Dermis blood vessel endothelial cell (primary cell): Measurements from ENCODE around the gene CMTM3. TPM values are rescaled to one million over a fixed set of nuclear protein-coding genes. Genes with fewer than 3 reads are reported as not detected.
"Not testable (repeated sequence)": the region's sequence is repeated elsewhere in the genome, so short reads cannot be mapped to it uniquely, and the experiment has no call there.

Experiments used
- DNase-seq: peaks from one replicate; pipeline ENCODE4 v3.0.0; 2010
- total RNA-seq: library from RNA; depleted of rRNA; stranded (reverse); fragments of >200 nt; gene quantifications from 2 replicates; pipeline ENCODE4 v1.2.3, GENCODE V29; 2014

Gene CMTM3, protein sequence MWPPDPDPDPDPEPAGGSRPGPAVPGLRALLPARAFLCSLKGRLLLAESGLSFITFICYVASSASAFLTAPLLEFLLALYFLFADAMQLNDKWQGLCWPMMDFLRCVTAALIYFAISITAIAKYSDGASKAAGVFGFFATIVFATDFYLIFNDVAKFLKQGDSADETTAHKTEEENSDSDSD
- 23.3 and 31.6 TPM in 2 replicates for total RNA-seq

DNA sequence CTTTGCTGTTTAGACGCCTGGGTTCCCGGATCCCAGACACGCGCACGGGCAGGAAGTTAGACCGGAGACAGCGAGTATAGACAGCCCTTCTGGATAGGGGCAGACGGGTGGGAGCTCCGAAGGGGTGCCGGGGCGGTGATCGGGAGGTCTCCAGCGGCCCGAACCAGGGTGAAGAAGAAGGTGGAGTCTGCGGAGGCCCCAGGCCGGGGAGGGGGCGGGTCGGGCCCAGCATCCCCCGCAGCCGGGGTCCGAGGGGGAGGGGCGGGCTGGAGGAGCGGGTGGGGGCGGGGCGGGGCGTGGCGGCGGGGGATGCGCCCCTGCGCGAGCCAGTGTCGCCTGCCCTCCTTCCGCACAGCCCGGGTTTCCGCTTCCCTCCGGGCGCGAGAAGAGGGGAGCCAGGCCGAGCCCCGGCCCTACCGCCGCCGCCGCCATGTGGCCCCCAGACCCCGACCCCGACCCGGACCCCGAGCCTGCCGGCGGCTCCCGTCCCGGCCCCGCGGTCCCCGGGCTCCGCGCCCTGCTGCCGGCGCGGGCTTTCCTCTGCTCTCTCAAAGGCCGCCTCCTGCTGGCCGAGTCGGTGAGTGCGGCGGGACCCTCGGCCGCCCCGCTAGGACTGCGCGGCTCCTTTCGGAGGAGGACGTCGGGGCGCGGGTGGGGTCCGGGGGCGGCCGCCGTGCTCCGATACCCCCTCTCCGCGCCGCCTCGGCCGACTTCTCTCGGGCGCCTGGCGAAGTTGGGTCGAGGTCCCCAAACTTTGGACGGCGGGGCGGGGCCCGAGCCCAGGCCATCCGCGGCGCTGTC, at the start of gene CMTM3:
Gene CMTM3 (plus strand): TSS at position 329 of the 801 bp plus-strand sequence. CDS start 102 bp downstream, at position 431.
- DNase-seq, result peak; percentile 80

GRCh38 chr16:66560107-66560506, 44.4 kb upstream of the CMTM3 start:
- DNase-seq, result no peak

- DNase-seq, result no peak
Measured at GRCh38 chr16:66561381-66562080, 43.0 kb upstream of the CMTM3 start.

DNA sequence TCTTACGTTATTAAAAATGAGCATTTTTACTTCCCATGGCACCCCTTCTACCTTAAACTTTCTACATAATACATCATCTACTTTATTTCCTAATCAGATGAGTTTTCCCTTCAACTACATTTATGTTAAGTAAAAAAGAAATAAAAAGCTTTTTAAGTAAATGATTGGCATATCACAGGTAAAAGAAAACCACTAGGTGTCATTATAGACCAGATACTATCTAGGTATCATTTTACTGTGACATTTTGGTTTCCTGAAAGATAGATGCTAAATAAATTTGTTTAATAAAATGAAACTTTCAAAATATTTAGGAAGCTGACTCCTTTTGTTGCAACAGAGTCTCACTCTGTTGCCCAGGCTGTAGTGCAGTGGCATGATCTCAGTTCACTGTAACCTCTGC, 42.1 kb upstream of the CMTM3 start:
- no peak for DNase-seq

- DNase-seq, result no peak
Measured at GRCh38 chr16:66562986-66563385, 41.5 kb upstream of the CMTM3 start.

- no peak for DNase-seq
Measured at GRCh38 chr16:66563574-66564334, 40.8 kb upstream of the CMTM3 start.

- DNase-seq, result no peak
Measured at GRCh38 chr16:66566051-66566901, 38.2 kb upstream of the CMTM3 start, which contains the start of gene CMTM1. TSS of gene CMTM1 (plus strand) at chr16:66566439. CDS start at chr16:66566514, 75 bp downstream.

DNA sequence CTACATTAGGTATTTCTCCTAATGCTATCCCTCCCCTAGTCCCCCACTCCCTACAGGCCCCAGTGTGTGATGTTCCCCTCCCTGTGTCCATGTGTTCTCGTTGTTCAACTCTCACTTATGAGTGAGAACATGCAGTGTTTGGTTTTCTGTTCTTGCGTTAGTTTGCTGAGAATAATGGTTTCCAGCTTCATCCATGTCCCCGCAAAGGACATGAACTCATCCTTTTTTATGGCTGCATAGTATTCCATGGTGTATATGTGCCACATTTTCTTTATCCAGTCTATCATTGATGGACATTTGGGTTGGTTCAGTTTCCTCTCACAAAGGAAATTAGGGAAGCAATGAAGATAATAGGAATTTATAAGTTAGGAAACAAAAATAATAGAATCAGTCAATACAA, 37.2 kb upstream of the CMTM3 start:
- DNase-seq, result not testable (repeated sequence)

DNA sequence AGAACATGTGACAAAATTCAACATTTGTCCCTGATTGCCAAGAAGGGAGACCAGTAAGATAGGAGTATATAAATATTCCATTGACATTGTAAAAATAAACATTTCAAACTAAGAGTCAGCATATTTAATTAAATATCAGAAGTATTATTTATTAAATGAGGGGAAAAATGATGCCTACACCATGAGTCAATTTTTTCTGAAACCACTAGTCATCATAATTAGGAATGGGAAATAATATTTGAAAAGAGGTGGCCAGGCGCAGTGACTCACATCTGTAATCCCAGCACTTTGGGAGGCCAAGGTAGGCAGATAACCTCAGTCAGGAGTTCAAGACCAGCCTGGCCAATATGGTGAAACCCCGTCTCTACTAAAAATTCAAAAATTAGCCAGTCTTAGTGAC, 36.1 kb upstream of the CMTM3 start:
- DNase-seq, result no peak

DNA sequence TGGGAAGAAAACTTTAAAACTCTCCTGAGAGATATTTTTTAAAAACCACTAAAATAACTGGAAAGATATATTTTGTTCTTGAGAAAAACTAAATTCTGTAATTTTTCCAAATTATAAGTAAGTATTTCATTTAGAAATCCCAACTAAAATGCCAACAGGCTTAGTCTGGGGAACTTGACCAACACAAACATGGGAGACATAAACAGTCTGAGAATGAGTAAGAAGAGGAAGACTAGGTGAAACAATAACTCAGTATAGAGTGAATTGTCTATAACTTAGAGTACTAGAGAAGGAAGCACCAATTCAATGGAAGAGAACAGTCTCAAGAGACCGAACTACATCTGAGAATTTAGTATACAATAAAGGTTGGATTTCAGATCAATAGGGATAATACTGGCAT, 35.4 kb upstream of the CMTM3 start:
- no peak for DNase-seq

- peak; percentile 49 for DNase-seq
Measured at GRCh38 chr16:66569827-66570405, 34.6 kb upstream of the CMTM3 start.

GRCh38 chr16:66572356-66572755, 32.1 kb upstream of the CMTM3 start:
- DNase-seq, result no peak

DNA sequence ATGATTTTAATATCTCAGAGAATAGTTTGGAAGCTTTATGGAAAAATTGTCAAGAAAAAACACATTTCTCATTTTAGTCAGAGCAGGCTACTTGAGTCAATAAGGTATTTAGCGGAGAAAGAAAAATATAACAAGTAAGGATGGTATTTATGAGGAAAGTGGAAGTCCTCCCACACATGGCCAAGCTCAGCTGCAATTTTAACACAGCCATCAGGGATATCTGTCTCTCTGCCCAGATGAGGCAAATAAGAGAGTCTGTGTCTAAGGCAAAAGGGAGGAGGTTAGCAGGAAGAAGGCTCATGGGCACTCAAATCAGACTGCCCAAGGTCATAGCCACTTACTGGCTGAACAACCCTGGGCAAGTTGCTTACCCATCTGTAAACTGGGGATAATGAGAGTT, 30.4 kb upstream of the CMTM3 start:
- no peak for DNase-seq

GRCh38 chr16:66574531-66574930, 30.0 kb upstream of the CMTM3 start:
- no peak for DNase-seq

DNA sequence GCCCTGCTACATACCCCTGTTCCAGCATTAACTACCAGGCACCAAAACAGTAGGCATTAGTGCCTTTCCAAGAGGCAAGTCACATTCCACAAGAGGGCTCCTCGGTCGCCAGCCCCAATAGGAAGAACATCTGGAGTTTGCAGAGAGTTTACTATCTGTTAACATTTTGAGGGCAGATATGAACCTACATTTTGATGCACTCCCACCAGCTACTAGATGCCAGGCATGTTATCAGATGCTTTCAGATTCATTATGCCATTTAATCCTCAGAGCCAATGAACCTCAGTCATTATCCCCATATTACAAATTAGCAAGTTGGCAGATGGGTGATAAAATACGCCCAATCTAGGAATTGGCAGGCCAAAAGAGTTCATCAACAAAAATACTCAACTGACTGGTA, 29.4 kb upstream of the CMTM3 start:
- no peak for DNase-seq

DNA sequence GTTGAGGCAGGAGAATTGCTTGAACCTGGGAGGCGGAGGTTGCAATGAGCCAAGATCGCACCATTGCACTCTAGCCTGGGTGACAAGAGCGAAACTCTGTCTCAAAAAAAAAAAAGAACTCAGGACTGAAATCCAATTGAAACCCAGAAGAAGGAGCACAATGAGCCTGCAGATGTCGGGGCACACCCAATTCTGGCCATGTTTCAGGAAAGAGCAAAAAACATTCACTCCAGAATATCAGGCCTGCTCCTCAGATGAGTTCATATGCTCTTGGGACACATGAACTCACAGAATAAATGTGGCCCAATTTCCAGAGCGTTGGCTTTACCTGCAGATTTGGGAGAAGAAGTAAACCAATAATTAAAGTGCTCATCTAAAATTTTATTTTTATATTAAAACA, 28.2 kb upstream of the CMTM3 start:
- DNase-seq, result no peak

- peak; percentile 46 for DNase-seq
Measured at GRCh38 chr16:66578651-66579531, 25.6 kb upstream of the CMTM3 start, which contains the start of gene CMTM2. TSS of gene CMTM2 (plus strand) at chr16:66579463. CDS start at chr16:66579608, 145 bp downstream.

DNA sequence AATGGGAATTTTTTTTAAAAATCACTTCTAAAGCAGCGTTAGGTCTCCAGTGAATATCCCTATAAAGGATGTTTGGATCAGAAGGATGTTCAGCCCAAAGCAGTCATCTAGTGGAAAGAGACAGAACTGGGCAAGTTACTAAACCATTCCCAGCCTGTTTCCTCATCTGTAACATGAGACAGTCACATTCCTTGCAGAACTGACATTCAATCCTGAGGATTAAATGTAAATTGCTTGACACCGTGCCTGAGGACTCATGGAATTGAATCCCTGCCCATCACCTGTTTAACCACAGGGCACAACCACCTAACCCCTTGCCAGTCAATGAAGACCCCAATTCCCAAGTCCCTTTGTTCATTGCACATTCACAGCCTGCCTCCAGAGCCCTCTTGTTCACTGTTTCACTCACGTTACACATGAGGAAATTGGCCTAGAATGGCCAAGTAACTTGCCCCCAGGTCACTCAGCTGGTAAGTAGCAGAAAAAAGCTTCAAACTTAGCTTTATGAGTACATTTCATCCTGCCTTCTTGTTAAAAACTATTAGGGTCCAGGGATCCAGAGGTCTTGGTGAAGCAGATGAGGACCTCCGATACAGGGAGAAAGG, 23.8 kb upstream of the CMTM3 start:
- DNase-seq, result no peak

GRCh38 chr16:66581246-66581952, 23.1 kb upstream of the CMTM3 start:
- DNase-seq, result peak; percentile 20
